Thymus (tissue), 11 donors: ENCODE measurements around the gene OTOG. TPM values are rescaled to one million over a fixed set of nuclear protein-coding genes. Genes with fewer than 3 reads are reported as not detected.

ENCODE experiments used
- DNase-seq, 9 donors: peaks; one replicate each; pipeline ENCODE4 v3.0.0-alpha.2; 2013; ENCODE audit warnings: low spot score in 9 of 9, low read depth in 6 of 9, missing footprints in 1 of 9
- H3K27ac ChIP-seq, 2 donors: one replicate each; pipeline ENCODE4 v1.5.1; 2013; ENCODE audit warnings: control low read depth in 1 of 2, low read depth in 1 of 2, low read length in 1 of 2, mild to moderate bottlenecking in 1 of 2, moderate library complexity in 1 of 2
- H3K27me3 ChIP-seq, 2 donors: one replicate each; pipeline ENCODE4 v1.5.1; 2013; ENCODE audit warnings: low read length in 1 of 2; ENCODE audit not compliant: control insufficient read depth in 2 of 2, insufficient read depth in 1 of 2
- H3K36me3 ChIP-seq, 2 donors: one replicate each; pipeline ENCODE4 v1.5.1; 2013; ENCODE audit warnings: low read length in 1 of 2, mild to moderate bottlenecking in 1 of 2, moderate library complexity in 1 of 2; ENCODE audit not compliant: control insufficient read depth in 2 of 2, insufficient read depth in 2 of 2
- H3K4me1 ChIP-seq, 2 donors: one replicate each; pipeline ENCODE4 v1.5.1; 2013; ENCODE audit warnings: low read length in 2 of 2; ENCODE audit not compliant: control insufficient read depth in 2 of 2, insufficient read depth in 2 of 2
- H3K4me3 ChIP-seq, 2 donors: one replicate each; pipeline ENCODE4 v1.5.1; 2013; ENCODE audit warnings: low read length in 2 of 2, control low read depth in 1 of 2, mild to moderate bottlenecking in 1 of 2
- H3K9me3 ChIP-seq, 2 donors: one replicate each; pipeline ENCODE4 v1.5.1; 2013; ENCODE audit warnings: low read length in 1 of 2, mild to moderate bottlenecking in 1 of 2; ENCODE audit not compliant: control insufficient read depth in 2 of 2, insufficient read depth in 1 of 2
- WGBS: extraction: QIAGEN DNeasy Blood & Tissue Kit; methylation state at CpG from one replicate; pipeline ENCODE4 v1.1.7; 2013; 5-methylcytosine and 5-hydroxymethylcytosine counted together
- polyA plus RNA-seq: library from polyadenylated mRNA; stranded (reverse); fragments of 200-250 nt; gene quantifications from one replicate; pipeline ENCODE4 v1.2.3, GENCODE V29; 2013
- total RNA-seq: library from RNA; stranded (reverse); fragments of 120-200 nt; gene quantifications from one replicate; pipeline ENCODE4 v1.2.4, GENCODE V29; 2013
- donor health status: healthy.

Gene OTOG
- total and polyA plus RNA-seq, 2 donors: 0.05 to 0.09 TPM

DNA sequence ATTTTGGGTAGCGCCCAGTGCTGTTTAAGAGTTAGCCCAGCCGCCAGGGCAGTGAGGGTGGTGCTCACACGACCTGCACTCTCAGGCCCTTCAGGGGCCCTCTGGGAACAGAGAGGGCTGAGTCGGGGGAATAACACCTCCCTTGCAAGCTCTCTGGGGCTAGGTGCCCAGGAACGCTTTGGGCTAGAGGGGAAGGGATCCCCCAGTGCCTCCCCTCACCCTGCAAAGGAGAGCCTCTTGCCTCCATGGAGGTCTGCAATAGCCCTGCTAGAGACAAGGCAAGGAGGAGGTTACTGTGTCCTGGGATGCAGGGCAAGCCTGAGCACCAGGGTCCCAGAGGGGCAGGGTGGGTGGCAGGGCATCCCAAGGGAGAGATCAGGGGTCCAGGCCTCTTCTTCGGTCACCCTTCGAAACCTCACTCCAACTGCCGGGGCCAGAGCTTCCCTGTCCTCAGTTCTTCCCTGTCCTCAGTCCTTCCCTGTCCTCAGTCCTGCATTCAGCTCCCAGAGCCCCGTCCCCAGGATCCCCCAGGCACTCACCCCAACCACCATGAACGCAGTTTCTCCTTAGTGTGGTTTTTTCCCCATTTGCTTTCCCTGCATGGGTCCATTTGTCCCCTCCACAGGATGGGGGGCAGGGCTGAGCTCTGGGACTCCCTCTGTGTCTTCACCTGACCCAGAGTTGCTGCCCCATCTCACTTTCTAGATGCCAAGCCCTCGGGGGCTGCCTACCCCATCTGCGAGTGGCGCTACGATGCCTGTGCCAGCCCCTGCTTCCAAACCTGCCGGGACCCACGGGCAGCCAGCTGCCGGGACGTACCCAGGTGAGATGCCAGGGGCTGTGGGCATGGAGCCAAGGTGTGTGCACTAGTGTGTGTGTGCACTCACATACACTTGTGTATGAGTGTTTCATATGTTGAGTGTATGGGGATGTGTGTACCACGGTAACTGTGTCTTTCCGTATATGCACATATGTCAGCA lies 60.8 kb downstream of the OTOG start:
- Histone ChIP-seq H3K4me1 (no peaks in the 10 kb centered on the region), H3K27me3 (peaks cover 0 to 4% of the 10 kb centered on the region in 2 donors), H3K36me3 (no peaks in the 10 kb centered on the region), H3K27ac (no peak overlapping the region), H3K9me3 (no peaks in the 10 kb centered on the region), H3K4me3 (no peak overlapping the region)
- no peak for DNase-seq
- 80% methylated on average over 20 of the region's 20 CpGs for WGBS

DNA sequence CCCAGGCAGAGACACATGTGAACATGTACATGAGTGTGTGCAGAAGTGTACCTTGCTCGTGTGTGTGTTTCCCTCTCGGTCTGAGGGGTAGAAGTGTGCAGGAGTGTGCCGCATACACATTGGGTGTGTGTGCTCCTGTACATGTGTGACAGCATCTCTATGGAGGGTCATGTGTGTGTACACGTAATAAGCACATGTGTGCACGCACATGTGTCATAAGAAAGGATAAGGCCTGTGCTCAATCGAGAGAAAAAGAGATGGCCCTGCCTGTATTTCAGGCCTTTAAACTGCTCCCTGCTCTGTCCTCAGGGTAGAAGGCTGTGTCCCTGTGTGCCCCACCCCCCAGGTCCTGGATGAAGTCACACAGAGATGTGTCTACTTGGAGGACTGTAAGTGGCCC lies 61.8 kb downstream of the OTOG start:
- H3K9me3 ChIP-seq: no peaks in the 10 kb centered on the region
- 95% methylated on average over 6 of the region's 6 CpGs for WGBS
- peaks cover 0 to 4% of the 10 kb centered on the region in 2 donors for H3K27me3 ChIP-seq
- no peak overlapping the region for H3K4me3 ChIP-seq
- H3K4me1 ChIP-seq: no peaks in the 10 kb centered on the region
- no peaks in the 10 kb centered on the region for H3K36me3 ChIP-seq
- DNase-seq: no peak
- no peak overlapping the region for H3K27ac ChIP-seq

DNA sequence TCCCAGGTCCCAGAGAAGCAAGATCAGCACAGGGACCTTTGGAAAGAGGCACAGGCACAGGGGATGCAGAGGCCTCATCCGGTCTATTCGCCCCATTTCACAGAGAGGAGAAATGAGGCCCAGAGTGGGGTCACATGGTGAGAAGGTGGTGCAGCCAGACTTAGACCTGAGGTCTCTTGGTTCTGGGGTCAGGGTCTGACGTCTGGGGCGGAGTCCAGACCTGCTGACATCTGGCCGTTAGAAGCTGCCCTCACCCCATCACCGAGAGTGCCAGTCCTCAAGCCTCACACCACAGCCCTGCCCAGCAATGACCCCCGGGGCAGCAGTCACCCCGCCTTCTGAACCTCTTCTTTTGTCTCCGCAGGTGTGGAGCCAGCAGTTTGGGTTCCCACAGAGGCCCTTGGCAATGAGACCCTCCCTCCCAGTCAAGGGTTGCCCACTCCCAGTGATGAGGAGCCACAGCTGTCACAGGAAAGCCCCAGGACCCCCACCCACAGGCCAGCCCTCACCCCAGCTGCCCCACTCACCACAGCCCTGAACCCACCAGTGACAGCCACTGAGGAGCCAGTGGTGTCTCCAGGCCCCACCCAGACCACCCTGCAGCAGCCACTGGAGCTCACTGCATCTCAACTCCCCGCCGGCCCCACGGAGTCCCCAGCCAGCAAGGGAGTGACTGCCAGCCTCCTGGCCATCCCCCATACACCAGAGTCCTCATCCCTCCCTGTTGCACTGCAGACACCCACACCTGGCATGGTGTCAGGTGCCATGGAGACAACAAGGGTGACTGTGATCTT lies 62.4 kb downstream of the OTOG start:
- Histone ChIP-seq H3K27ac (no peak overlapping the region), H3K4me1 (no peaks in the 10 kb centered on the region), H3K9me3 (no peaks in the 10 kb centered on the region), H3K27me3 (peaks cover 0 to 4% of the 10 kb centered on the region in 2 donors), H3K4me3 (no peak overlapping the region), H3K36me3 (no peaks in the 10 kb centered on the region)
- no peak for DNase-seq
- WGBS: 92% methylated on average over 12 of the region's 12 CpGs

DNA sequence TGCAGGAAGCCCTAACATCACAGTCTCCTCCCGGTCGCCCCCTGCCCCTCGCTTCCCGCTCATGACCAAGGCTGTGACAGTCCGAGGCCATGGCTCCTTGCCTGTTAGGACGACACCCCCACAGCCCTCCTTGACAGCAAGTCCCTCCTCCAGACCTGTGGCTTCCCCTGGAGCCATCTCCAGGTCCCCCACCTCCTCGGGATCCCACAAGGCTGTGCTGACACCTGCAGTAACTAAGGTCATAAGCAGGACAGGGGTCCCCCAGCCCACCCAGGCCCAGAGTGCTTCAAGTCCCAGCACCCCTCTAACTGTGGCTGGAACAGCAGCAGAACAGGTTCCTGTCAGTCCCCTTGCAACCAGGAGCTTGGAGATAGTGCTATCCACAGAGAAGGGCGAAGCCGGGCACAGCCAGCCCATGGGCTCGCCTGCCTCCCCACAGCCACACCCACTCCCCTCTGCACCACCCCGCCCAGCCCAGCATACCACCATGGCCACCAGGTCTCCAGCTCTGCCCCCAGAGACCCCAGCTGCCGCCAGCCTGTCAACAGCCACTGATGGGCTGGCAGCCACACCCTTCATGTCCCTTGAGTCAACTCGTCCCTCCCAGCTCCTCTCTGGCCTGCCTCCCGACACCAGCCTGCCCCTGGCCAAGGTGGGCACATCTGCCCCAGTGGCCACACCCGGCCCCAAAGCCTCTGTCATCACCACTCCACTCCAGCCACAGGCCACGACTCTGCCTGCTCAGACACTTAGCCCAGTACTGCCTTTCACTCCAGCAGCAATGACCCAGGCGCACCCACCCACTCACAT lies 63.2 kb downstream of the OTOG start:
- no peak for DNase-seq

DNA sequence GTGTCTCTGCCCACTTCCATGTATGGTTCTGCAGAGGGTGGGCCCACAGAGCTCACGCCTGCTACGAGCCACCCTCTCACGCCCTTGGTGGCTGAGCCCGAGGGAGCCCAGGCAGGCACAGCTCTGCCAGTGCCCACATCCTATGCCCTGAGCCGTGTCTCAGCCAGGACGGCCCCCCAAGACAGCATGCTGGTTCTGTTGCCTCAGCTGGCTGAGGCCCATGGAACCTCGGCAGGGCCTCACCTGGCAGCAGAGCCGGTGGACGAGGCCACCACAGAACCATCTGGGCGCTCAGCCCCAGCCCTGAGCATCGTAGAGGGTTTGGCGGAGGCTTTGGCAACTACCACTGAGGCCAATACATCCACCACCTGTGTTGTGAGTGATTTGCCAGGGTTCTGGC lies 64.0 kb downstream of the OTOG start:
- Histone ChIP-seq H3K4me1 (no peaks in the 10 kb centered on the region), H3K9me3 (no peaks in the 10 kb centered on the region), H3K27ac (no peak overlapping the region), H3K27me3 (peaks cover 0 to 4% of the 10 kb centered on the region in 2 donors), H3K36me3 (no peaks in the 10 kb centered on the region), H3K4me3 (no peak overlapping the region)
- 89% methylated on average over 12 of the region's 12 CpGs for WGBS
- no peak for DNase-seq

More for the DNA sequence above, 63.2 kb downstream of the OTOG start:
- no peak overlapping the region for H3K4me3 ChIP-seq
- no peak overlapping the region for H3K27ac ChIP-seq
- no peaks in the 10 kb centered on the region for H3K36me3 ChIP-seq
- 87% methylated on average over 17 of the region's 17 CpGs for WGBS
- H3K27me3 ChIP-seq: peaks cover 0 to 4% of the 10 kb centered on the region in 2 donors
- H3K9me3 ChIP-seq: no peaks in the 10 kb centered on the region
- H3K4me1 ChIP-seq: no peaks in the 10 kb centered on the region

DNA sequence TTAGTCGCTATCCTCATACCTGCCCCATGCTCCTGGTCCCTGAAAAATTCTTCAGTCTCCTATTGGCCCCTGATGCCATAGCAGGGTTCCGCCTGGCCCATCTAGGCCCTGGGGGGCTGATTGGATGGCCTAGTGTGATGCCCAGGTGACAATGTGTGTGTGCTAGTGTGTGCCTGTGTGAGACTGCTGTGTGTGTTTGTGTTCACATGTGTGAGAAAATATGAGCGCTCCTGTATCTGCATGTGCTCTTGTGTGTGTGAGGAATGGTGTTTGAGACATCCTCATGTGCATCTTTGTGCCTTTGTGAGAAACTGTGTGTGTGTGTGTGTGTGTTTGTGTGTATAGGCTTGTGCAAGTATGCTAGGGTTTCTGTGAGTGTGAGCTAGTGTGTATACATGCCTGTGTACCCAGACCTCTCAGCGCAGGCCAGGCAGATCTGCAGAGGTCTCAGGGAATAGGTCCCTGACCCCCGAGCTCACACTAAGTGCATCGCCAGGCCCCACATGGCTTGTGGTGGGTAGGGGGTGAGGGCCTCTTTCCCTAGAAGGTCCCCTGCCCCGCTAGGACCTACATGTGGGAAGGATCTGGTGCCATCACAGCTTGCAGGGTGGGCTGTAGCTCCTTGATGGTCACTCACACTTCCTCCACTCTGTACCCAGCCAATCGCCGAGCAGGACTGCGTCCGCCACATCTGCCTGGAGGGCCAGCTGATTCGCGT lies 64.6 kb downstream of the OTOG start:
- Histone ChIP-seq H3K36me3 (no peaks in the 10 kb centered on the region), H3K4me3 (no peak overlapping the region), H3K27ac (no peak overlapping the region), H3K9me3 (no peaks in the 10 kb centered on the region), H3K27me3 (peaks cover 0 to 4% of the 10 kb centered on the region in 2 donors), H3K4me1 (no peaks in the 10 kb centered on the region)
- WGBS: 94% methylated on average over 13 of the region's 13 CpGs
- DNase-seq: no peak

DNA sequence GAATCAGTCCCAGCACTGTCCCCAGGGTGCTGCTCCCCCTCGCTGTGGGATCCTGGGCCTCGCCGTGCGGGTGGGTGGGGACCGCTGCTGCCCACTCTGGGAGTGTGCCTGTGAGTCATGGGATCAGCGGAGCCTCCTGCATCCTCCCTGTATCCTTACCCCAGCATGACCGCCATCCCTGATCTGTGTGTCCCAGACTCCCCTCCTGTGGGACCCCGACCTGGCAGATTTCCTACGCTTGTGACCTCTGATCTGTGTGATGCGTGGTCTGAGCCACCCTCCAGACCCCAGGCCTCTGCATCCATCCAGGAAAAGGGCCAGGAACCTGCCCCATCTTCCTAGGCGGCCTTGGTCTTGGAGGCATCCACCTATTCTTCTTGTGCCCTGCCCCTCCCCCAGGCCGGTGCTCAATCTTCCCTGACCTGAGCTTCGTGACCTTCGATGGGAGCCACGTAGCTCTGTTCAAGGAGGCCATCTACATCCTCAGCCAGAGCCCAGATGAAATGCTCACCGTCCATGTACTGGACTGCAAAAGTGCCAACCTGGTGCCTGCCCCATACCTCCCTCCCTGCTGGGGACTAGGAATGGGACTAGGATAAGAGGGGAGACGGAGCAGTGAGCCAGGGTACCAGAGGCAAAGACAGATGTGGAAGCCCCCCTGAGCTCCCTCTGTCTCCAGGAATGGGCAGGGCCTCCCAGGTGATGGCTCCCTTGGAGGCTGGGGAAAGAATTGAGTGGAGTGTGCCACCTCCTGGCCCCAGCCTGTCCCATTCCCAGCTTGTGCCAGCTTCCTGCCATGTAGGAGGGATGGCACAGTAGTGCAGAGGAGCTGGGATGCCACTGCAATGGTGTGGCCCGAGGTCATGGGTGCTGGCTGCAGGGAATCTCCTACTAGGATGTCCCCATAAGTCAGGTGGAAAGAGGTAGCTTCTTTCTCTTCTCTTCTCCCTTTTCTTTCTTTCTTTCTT lies 65.4 kb downstream of the OTOG start:
- WGBS: 93% methylated on average over 18 of the region's 18 CpGs
- H3K27me3 ChIP-seq: peaks cover 0 to 4% of the 10 kb centered on the region in 2 donors
- H3K27ac ChIP-seq: no peak overlapping the region
- DNase-seq: no peak
- no peaks in the 10 kb centered on the region for H3K9me3 ChIP-seq
- no peak overlapping the region for H3K4me3 ChIP-seq
- H3K36me3 ChIP-seq: no peaks in the 10 kb centered on the region
- H3K4me1 ChIP-seq: no peaks in the 10 kb centered on the region
